ENCODE measurements around the gene PACSIN2.

The PACSIN2 gene, protein sequence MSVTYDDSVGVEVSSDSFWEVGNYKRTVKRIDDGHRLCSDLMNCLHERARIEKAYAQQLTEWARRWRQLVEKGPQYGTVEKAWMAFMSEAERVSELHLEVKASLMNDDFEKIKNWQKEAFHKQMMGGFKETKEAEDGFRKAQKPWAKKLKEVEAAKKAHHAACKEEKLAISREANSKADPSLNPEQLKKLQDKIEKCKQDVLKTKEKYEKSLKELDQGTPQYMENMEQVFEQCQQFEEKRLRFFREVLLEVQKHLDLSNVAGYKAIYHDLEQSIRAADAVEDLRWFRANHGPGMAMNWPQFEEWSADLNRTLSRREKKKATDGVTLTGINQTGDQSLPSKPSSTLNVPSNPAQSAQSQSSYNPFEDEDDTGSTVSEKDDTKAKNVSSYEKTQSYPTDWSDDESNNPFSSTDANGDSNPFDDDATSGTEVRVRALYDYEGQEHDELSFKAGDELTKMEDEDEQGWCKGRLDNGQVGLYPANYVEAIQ

DNA sequence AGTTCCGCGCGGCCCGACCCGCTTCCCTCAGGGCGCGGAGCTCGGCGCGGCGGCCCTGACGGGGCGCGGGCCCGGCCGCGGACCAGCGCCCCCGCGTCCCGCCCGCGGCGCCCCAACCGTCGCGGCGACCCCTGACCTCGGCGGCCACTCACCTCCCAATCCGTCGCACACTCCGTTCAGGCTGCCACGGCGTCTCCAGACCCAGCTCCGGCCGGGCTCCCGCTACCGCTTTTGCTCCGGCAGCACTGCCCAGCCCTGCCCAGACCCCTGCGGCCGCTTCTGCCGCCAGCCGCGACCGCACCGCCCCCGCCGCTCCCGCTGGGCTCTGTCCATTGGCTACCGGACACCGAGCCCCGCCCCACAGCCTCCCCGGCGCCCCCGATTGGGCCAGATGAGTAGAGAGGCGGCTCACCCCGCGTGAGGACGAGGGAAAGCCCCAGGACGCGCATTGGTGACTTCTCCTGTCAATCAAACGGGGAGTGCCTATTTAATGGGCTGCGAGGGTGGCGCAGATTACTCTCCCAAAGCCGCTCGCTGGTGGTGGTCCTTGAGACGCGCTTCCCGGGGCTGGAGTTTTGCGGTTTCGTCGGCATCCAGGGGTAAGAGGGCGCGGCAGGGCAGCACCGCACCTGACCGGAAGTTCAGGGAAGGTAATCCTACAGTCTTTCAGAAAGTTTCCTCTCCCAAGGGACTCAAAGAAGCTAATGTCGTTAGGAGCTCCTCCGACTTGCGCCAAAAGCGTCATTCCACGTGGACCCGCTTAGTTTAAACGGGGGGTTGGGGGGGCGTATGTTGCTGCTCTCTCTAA is at the start of gene PACSIN2:
Gene PACSIN2 (minus strand): TSS at position 281 of the 808 bp plus-strand sequence. CDS start 103,069 bp downstream, outside the sequence.
- TF ChIP-seq GATA3 (IDR thresholded peaks at IDR 0.05; ENCODE audit: low read depth, low read length), result no peak
- no peak for TF ChIP-seq GATA2 (IDR thresholded peaks at IDR 0.05; ENCODE audit: low read depth, low read length)

GRCh38 chr22:43060183-43060582 is 45.2 kb upstream of the PACSIN2 start:
- TF ChIP-seq GATA3 (IDR thresholded peaks at IDR 0.05; ENCODE audit: low read depth, low read length), result no peak
- TF ChIP-seq GATA2 (IDR thresholded peaks at IDR 0.05; ENCODE audit: low read depth, low read length), result no peak

GRCh38 chr22:43057641-43058040 is 42.7 kb upstream of the PACSIN2 start:
- TF ChIP-seq GATA2 (IDR thresholded peaks at IDR 0.05; ENCODE audit: low read depth, low read length) (no peak), GATA3 (IDR thresholded peaks at IDR 0.05; ENCODE audit: low read depth, low read length) (no peak)

GRCh38 chr22:43053176-43053575 is 38.2 kb upstream of the PACSIN2 start:
- no peak for TF ChIP-seq GATA3 (IDR thresholded peaks at IDR 0.05; ENCODE audit: low read depth, low read length)
- TF ChIP-seq GATA2 (IDR thresholded peaks at IDR 0.05; ENCODE audit: low read depth, low read length), result no peak

DNA sequence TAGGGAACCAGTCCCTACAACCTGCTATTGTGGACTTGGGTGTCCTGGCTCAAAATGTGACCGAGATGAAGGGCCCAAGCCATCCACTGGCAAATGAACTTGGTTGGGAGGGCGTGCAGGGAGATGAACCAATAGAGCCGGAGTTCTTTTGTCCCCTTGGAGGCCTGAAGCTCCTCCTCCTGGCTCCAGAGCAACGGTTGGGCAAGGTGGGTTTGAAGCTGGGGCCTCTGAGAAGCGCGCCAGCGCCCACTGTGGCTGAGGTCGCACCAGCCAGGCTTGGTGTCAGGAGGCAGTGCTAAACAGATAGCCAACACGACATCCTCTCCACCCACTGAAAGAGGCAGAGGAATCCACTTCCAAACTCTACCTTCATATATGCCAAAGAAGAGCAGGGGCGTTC is 36.0 kb upstream of the PACSIN2 start:
- no peak for TF ChIP-seq GATA3 (IDR thresholded peaks at IDR 0.05; ENCODE audit: low read depth, low read length)
- no peak for TF ChIP-seq GATA2 (IDR thresholded peaks at IDR 0.05; ENCODE audit: low read depth, low read length)

DNA sequence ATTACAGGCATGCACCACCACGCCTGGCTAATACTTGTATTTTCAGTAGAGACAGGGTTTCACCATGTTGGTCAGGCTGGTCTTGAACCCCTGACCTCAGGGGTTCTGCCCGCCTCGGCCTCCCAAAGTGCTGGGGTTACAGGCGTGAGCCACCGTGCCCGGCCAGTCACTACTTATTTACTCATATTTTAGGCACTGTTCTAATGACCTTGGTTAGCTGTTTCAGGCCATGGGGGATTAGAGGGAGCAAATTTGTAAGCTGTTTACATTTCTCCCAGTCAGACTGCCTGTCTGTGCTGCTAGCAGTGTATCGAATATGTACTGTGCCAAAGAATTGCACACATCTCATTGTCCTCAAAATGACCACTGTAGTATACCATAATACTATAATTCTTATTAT is 32.7 kb upstream of the PACSIN2 start:
- no peak for TF ChIP-seq GATA3 (IDR thresholded peaks at IDR 0.05; ENCODE audit: low read depth, low read length)
- TF ChIP-seq GATA2 (IDR thresholded peaks at IDR 0.05; ENCODE audit: low read depth, low read length), result no peak

- no peak for TF ChIP-seq GATA2 (IDR thresholded peaks at IDR 0.05; ENCODE audit: low read depth, low read length)
- no peak for TF ChIP-seq GATA3 (IDR thresholded peaks at IDR 0.05; ENCODE audit: low read depth, low read length)
Observed at GRCh38 chr22:43044290-43044712, 29.4 kb upstream of the PACSIN2 start.

GRCh38 chr22:43042101-43042780 is 27.3 kb upstream of the PACSIN2 start:
- no peak for TF ChIP-seq GATA3 (IDR thresholded peaks at IDR 0.05; ENCODE audit: low read depth, low read length)
- TF ChIP-seq GATA2 (IDR thresholded peaks at IDR 0.05; ENCODE audit: low read depth, low read length), result no peak

- TF ChIP-seq GATA3 (IDR thresholded peaks at IDR 0.05; ENCODE audit: low read depth, low read length), result no peak
- no peak for TF ChIP-seq GATA2 (IDR thresholded peaks at IDR 0.05; ENCODE audit: low read depth, low read length)
Observed at GRCh38 chr22:43039800-43040199, 24.9 kb upstream of the PACSIN2 start.

DNA sequence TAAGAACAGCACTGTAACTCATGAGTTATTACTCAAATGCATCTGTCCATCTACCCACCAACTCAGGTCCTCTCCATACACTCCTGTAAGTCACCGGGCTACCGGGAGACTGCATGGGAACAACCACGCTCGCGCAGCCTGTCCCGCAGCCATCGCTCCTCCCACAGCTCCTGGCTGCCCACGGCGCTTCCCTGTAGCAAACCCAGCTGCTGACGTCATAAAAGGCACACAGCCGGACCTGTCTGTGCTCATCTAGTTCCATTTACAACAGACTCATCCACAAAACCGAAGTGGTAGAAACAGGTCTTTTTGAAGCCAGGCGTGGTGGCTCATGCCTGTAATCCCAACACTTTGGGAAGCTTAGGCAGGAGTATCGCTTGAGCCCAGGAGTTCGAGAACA is 23.4 kb upstream of the PACSIN2 start:
- TF ChIP-seq GATA3 (IDR thresholded peaks at IDR 0.05; ENCODE audit: low read depth, low read length) (no peak), GATA2 (IDR thresholded peaks at IDR 0.05; ENCODE audit: low read depth, low read length) (no peak)

- TF ChIP-seq GATA2 (IDR thresholded peaks at IDR 0.05; ENCODE audit: low read depth, low read length) (no peak), GATA3 (IDR thresholded peaks at IDR 0.05; ENCODE audit: low read depth, low read length) (no peak)
Observed at GRCh38 chr22:43036282-43036829, 21.4 kb upstream of the PACSIN2 start.

DNA sequence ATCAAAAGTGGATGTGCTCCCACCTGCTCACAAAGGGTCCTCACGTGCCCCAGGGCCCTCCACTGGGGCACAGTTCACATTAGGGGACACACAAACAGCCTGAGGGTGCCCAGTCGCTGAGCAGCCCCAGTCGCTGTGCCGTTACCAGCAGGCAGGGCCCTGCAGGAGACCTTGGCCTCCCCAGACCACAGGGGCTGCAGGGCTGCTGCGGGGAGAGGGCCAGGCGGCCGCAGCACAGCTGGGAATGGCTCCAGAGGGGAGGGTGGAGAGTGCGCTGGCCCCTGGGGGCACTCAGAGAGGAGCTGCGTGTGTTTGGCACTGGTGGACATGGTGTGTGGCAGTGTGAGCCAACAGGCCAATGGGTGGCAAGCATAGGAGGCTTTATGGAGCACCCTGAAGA is 20.3 kb upstream of the PACSIN2 start:
- TF ChIP-seq GATA2 (IDR thresholded peaks at IDR 0.05; ENCODE audit: low read depth, low read length) (no peak), GATA3 (IDR thresholded peaks at IDR 0.05; ENCODE audit: low read depth, low read length) (no peak)

GRCh38 chr22:43031617-43032016 is 16.7 kb upstream of the PACSIN2 start:
- TF ChIP-seq GATA3 (IDR thresholded peaks at IDR 0.05; ENCODE audit: low read depth, low read length) (no peak), GATA2 (IDR thresholded peaks at IDR 0.05; ENCODE audit: low read depth, low read length) (no peak)

- TF ChIP-seq GATA3 (IDR thresholded peaks at IDR 0.05; ENCODE audit: low read depth, low read length) (no peak), GATA2 (IDR thresholded peaks at IDR 0.05; ENCODE audit: low read depth, low read length) (no peak)
Observed at GRCh38 chr22:43018615-43019014, 3.7 kb upstream of the PACSIN2 start.
